ENCODE results near the gene CD52. TPM values are rescaled to one million over a fixed set of nuclear protein-coding genes. Genes with fewer than 3 reads are reported as not detected.
"Not testable (repeated sequence)": the region's sequence is repeated elsewhere in the genome, so short reads cannot be mapped to it uniquely, and the experiment has no call there.

CD52 gene
- total RNA-seq, 1 donor from 2014 or later, result not detected

- FAIRE-seq, result no peak
These were observed 6.8 kb downstream of the CD52 start for GRCh38 chr1:26324550-26324949.

DNA sequence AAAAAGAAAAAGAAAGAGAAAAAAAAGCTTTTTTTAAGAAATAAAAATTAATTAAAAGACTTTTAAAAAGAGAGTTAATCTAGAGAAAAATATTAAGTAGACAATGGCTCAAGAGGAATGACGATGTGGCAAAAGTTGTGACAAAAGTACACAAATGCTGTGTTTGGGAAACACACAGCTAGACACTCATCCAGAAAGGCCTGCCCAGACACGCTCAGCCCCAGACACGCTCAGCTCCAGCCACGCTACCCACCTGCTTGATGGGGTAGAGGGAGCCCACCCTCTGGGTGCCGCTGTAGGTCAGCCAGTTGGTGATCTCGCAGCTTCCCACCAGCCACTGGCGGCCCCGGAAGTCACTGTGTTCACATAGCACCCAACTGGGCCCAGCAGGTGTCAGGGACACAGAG lies 10.2 kb downstream of the CD52 start:
- DNase-seq (ENCODE audit: low spot score in 2 of 2), result no peak
- no peak for FAIRE-seq

More at GRCh38 chr1:26324550-26324949, 6.8 kb downstream of the CD52 start:
- DNase-seq (ENCODE audit: low spot score in 2 of 2), result no peak

DNA sequence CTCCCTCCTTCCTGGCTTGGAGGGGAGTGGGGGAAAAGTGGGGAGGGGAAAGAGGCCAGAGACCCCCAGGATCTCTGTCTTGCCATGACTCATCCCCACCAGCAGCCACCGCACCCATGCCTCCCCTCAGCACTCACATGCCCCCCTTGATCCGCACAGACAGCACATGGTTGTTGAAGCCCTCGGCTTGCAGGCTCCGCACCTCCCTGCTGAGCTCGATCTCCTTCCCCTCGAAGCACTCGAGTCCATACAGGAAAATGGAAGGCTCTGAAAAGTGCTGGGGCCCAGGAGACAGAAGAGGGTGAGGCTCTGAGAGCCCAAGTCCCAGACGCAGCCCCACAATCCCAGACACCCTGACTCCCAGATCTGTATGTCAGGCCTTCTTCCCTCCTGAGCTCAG lies 10.8 kb downstream of the CD52 start:
- DNase-seq (ENCODE audit: low spot score in 2 of 2) (no peak), FAIRE-seq (no peak)

DNA sequence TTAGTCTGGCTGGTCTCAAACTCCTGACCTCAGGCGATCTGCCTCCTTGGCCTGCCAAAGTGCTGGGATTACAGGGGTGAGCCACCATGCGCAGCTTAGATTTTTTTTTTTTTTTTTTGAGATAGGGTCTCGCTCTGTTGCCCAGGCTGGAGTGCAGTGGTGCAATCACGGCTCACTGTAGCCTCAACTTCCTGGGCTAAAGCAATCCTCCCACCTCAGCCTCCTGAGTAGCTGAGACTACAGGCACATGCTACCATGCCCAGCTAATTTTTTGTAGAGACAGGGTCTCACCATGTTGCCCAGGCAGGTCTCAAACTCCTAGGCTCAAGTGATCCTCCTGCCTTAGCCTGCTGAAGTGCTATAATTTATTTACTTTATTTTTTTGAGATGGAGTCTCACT lies 11.6 kb downstream of the CD52 start:
- not testable (repeated sequence) for FAIRE-seq; DNase-seq (ENCODE audit: low spot score in 2 of 2)

DNA sequence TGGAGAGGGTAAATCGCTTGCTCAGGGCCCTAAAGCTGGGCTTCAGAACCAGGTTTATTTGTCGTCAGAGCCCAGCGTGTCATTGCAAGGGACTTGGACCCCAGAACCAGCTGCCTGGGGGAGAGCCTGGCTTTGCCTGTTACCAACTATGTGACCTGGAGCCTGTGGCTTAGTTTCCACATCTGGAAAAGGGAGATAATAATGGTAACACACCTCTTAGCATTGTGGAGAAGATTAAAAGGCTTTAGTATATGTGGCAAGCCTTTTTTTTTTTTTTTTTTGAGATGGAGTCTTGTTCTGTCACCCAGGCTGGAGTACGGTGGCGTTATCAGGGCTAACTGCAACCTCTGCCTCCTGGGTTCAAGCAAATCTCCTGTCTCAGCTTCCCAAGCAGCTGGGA lies 12.5 kb downstream of the CD52 start:
- FAIRE-seq, result no peak
- no peak for DNase-seq (ENCODE audit: low spot score in 2 of 2)

DNA sequence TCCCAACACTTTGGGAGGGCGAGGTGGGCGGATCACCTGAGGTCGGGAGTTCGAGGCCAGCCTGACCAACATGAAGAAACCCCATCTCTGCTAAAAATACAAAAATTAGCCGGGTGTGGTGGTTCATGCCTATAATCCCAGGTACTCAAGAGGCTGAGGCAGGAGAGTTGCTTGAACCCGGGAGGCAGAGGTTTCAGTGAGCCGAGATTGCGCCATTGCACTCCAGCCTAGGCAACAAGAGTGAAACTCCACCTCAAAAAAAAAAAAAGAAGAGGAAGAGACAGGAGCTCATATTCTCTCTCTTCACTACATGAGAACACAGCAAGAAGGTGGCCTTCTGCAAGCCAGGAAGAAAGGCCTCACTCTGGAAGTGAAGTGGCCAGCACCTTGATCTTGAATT lies 15.6 kb downstream of the CD52 start:
- not testable (repeated sequence) for DNase-seq (ENCODE audit: low spot score in 2 of 2); FAIRE-seq

DNA sequence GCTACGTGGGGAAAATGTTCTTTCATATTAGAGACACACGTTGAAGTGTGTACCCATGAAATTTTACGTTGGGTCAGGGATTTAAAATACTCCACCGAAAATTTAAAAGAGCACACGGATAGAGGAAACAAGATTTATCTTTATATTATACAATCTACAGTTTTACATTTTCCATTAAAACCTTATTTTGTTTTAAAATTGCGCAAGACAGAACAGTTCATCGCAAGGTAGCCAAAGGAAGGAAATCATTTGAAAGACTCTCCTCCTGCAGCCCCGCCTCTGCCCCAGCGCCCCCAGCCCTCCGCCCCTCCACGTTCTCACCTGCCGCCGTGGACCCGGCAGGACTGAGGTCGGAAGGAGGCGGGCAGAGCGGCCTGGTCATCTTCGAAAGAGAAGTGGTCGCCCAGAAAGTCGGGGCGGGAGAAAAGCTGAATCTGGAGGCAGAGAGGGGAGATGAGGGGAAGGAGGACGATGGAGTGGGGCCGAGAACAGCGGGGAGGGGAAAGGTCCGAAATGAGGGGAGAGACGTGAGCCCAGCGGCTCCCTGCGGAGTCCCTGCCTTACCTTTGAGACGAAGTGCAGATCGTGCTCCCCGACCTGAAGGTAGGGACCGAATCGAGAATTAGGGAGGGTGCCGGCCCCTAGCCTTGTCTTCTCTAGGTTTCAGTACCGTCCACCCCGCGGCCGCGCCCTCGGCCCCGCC lies 18.2 kb downstream of the CD52 start:
- FAIRE-seq, result no peak
- DNase-seq (ENCODE audit: low spot score in 2 of 2), result no peak

DNA sequence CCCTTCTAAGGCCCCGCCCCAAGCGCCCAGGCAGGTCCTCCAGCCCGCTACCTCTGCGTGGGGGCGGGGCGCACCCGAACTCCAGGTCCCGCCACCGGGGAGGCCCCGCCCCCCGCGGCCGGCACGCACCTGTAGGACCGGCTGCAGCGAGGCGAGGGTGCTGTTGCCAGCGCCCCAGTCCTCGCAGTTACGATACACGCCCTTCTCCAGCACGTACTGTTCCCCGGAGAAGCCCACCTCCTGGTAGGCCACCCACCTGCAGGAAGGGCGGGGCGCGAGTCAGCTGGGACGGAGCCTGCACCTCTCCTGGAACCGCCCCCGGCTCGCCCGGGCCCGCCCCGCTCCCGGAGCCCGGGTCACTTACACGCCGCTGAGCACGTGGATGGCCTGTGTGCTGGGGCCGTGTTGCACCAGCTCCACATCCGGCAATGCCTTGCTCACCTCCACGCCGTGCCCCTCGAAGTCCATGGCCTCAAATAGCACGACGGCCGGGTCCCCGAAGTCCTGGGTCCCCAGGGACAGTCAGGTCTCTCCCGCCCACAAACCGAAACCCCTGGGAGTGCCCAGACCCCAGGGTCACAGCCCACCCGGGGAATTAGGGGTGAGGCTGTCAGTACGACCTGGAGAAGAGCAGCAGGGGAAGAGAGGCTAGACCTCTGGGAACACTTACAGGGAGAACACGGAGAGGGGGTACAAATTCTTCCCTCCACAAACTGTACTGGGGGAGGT lies 18.9 kb downstream of the CD52 start:
- FAIRE-seq (no peak), DNase-seq (ENCODE audit: low spot score in 2 of 2) (peak in 1 of 2 donors; percentile 69)

DNA sequence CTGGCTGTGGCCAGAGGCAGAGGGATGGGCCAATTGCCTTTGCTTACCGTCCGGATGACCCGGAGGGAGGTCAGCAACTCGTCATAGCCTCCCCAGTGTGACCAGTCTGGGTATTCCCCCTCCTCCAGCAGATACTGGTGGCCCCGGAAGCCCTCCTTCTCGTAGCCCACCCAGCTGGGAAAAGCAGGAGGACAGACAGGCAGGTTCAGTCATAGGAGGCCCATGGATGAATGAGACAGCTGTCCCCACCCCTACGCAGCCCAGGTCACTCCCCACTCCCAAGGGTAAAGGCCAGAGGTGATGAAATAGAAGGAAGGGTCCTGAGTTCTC lies 19.4 kb downstream of the CD52 start:
- no peak for FAIRE-seq
- DNase-seq (ENCODE audit: low spot score in 2 of 2), result no peak

DNA sequence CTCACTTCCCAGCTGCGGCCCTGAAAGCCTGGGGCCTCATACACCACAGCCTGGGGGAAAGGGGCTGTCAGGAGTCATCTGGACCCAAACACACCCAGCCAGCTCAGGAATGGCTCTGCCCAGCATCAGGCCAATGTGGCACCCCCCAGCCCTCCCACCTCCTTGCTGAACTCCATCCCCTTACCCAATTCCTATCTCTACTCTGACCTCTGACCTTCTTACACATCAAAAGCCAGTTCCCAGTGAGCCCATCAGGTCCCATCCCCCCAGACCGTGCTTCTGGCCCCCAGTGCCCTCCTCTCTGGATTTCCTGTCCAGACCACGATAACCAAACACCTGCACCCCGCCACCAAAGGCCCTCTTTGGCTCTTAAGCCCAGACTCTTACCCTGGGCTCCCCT lies 19.9 kb downstream of the CD52 start:
- no peak for DNase-seq (ENCODE audit: low spot score in 2 of 2)
- FAIRE-seq, result no peak

DNA sequence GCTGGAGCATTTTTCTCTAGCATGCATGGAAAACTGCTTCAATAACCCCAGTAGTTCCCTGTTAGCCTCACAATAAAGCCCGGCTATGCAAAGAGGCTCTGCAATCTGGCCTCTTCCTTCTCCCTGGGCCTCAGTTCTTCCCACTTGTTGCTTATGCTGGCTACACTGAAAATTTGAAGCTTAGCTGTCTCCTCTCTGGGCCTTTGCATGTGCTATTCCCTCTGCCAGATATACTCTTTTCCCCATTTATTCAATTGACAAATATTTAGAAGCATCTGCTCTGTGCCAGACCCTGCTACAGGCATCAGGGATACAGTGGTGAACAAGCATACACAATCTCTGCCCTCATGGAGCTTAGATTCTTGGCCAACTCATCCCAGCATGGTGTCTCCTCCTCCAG lies 20.9 kb downstream of the CD52 start:
- no peak for DNase-seq (ENCODE audit: low spot score in 2 of 2)
- no peak for FAIRE-seq

- no peak for DNase-seq (ENCODE audit: low spot score in 2 of 2)
- FAIRE-seq, result no peak
These were observed 22.3 kb downstream of the CD52 start for GRCh38 chr1:26340047-26340481.

- FAIRE-seq (no peak), DNase-seq (ENCODE audit: low spot score in 2 of 2) (no peak)
These were observed 26.6 kb downstream of the CD52 start for GRCh38 chr1:26344147-26344920.

DNA sequence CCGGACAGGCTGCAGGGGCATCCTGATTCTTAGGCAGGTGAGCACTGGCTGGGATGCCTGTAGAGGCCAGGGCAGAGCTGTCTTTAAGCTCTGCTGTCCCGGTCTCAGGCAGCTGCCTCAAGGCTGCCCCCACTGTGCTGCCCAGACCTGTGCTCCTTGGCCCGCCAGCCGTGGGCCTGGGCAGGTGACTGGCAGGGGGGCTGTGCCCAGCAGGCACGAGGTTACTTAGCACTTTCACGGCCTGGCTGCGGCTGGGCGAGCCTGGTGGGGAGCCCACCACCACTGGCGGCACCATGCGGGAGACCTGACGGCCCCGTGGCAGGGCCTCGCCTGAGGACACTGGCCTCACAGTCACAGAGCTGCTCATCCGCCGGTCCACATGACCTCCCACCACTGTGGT lies 28.0 kb downstream of the CD52 start:
- DNase-seq (ENCODE audit: low spot score in 2 of 2) (no peak), FAIRE-seq (no peak)

- DNase-seq (ENCODE audit: low spot score in 2 of 2), result no peak
- FAIRE-seq, result no peak
These were observed 28.7 kb downstream of the CD52 start for GRCh38 chr1:26346274-26347033.

- FAIRE-seq (no peak), DNase-seq (ENCODE audit: low spot score in 2 of 2) (no peak)
These were observed 31.6 kb downstream of the CD52 start for GRCh38 chr1:26349188-26349876.

GRCh38 chr1:26349877-26350244 lies 32.1 kb downstream of the CD52 start:
- no peak for FAIRE-seq
- DNase-seq (ENCODE audit: low spot score in 2 of 2), result no peak

DNA sequence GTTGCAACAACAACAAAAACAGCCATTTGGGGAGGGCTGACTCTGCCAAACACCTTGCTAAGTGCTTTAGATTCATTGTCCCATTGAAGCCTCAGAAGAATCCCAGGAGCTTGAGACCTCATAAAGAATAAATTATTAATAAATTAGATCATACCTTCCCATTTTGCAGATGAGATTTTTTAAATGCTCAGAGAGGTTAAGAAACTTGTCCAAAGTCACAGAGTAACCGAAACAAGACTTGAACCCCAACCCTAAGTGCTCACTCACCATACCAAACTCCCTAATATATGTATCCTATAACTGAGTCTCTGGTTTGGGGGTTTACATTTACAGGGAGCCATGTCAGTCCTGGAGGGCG lies 32.6 kb downstream of the CD52 start:
- no peak for DNase-seq (ENCODE audit: low spot score in 2 of 2)
- no peak for FAIRE-seq

DNA sequence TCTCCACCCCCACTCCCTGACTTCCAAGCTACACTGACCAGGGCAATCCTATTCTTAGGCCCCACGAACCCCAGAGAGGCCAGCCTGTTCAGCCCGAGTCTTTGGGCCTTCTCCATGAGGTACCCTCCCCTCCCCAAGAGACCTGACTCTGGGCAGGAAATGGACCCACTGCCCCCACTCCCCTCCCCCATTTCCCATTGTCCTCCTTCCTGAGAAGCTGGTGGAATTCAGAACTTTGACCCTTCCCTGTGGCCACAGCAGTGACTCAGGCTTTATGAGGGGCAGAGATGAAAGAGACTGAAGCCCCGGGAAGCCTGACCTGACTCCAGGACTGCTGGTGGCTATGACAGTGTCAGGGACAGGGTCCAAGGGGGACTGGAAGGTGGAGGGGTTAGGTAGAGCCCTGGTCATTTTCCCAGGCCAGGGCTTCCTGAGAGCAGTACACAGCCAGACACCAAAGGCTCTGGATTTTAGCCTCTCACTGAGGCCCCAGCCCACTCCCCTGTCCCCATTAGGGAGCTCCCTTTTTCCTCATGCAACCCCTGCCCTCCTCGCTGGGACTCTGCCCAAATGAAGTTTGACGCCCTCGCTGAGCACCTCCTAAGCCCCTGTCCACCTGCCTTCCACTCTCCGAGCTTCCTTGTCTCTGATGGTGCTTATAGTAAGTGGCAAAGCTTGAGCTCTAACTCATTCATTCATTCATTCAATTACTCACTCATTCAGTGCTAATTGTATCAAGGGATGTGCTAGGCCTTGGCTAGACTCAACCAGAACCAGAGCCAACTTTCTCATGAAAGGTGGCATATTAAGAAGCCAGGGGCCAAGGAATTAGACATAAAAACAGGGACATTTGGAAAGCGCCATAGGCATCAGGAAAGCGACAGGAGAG lies 33.2 kb downstream of the CD52 start:
- DNase-seq (ENCODE audit: low spot score in 2 of 2) (no peak), FAIRE-seq (no peak)

All from frontal cortex (tissue), 4 donors.